ENCODE data around the gene SLC29A2.

The SLC29A2 gene

GRCh38 chr11:66317723-66318599, 53.6 kb downstream of the SLC29A2 start:
- Histone ChIP-seq H3K9me3 (ENCODE audit: control extremely low read depth in 1 of 5, control insufficient read depth in 4 of 5, insufficient read depth in 2 of 5, low read depth in 1 of 5, low read length in 4 of 5) (no peaks in the 10 kb centered on the region), H3K27ac (ENCODE audit: insufficient read depth in 1 of 2, low read depth in 1 of 2, low read length in 2 of 2, poor library complexity in 1 of 2, severe bottlenecking in 2 of 2) (peak overlapping the region in 1 of 2 experiments; percentile 58), H3K36me3 (ENCODE audit: control insufficient read depth in 4 of 4, insufficient read depth in 4 of 4, low read length in 3 of 4) (no peaks in the 10 kb centered on the region), H3K4me3 (ENCODE audit: control insufficient read depth in 1 of 7, extremely low read depth in 1 of 7, insufficient read depth in 4 of 7, low read depth in 2 of 7, low read length in 6 of 7) (peak overlapping the region in 5 of 7 experiments; percentile 9 to 65 (median 43)), H3K27me3 (replicated peaks in 2 of 5; ENCODE audit: control insufficient read depth in 4 of 5, insufficient read depth in 5 of 5, low read length in 4 of 5) (no peaks in the 10 kb centered on the region), H3K4me1 (ENCODE audit: control extremely low read depth in 1 of 4, control insufficient read depth in 4 of 4, insufficient read depth in 4 of 4, low read length in 3 of 4) (peaks cover 11 to 46% (median 40%) of the 10 kb centered on the region in 4 experiments)
- CTCF ChIA-PET, result interaction anchor here (0.6 to 3.4 kb wide), 5 partner anchors 9 to 71 kb away, joined by 3 to 14 read pairs (median 7); no protein-coding TSS in a partner anchor
- WGBS (ENCODE audit: insufficient coverage), result 23% methylated on average over 12 of the region's 16 CpGs
- DNase-seq, result peak; percentile 64 to 83 (median 76)
- POLR2A ChIA-PET, result no interaction called here

- H3K36me3 ChIP-seq (ENCODE audit: control insufficient read depth in 4 of 4, insufficient read depth in 4 of 4, low read length in 3 of 4), result no peaks in the 10 kb centered on the region
- ChIA-PET CTCF (interaction anchor here (0.6 to 3.4 kb wide), 6 partner anchors 9 to 72 kb away, joined by 3 to 14 read pairs (median 5); no protein-coding TSS in a partner anchor), POLR2A (interaction anchor here (0.7 kb wide), 1 partner anchor 27 kb away, joined by 3 read pairs; no protein-coding TSS in a partner anchor)
- H3K27me3 ChIP-seq (replicated peaks in 2 of 5; ENCODE audit: control insufficient read depth in 4 of 5, insufficient read depth in 5 of 5, low read length in 4 of 5), result no peaks in the 10 kb centered on the region
- WGBS (ENCODE audit: insufficient coverage), result 2% methylated on average over 8 of the region's 14 CpGs
- peak overlapping the region in 5 of 7 experiments; percentile 9 to 65 (median 43) for H3K4me3 ChIP-seq (ENCODE audit: control insufficient read depth in 1 of 7, extremely low read depth in 1 of 7, insufficient read depth in 4 of 7, low read depth in 2 of 7, low read length in 6 of 7)
- peaks cover 11 to 49% (median 43%) of the 10 kb centered on the region in 4 experiments for H3K4me1 ChIP-seq (ENCODE audit: control extremely low read depth in 1 of 4, control insufficient read depth in 4 of 4, insufficient read depth in 4 of 4, low read length in 3 of 4)
- H3K27ac ChIP-seq (ENCODE audit: insufficient read depth in 1 of 2, low read depth in 1 of 2, low read length in 2 of 2, poor library complexity in 1 of 2, severe bottlenecking in 2 of 2), result peak overlapping the region in 1 of 2 experiments; percentile 58
- DNase-seq, result peak; percentile 36 to 61 (median 55)
- H3K9me3 ChIP-seq (ENCODE audit: control extremely low read depth in 1 of 5, control insufficient read depth in 4 of 5, insufficient read depth in 2 of 5, low read depth in 1 of 5, low read length in 4 of 5), result no peaks in the 10 kb centered on the region
Measured at GRCh38 chr11:66317322-66317722, 54.2 kb downstream of the SLC29A2 start.

GRCh38 chr11:66316849-66317251, 54.7 kb downstream of the SLC29A2 start, which contains the start of gene CD248:
Gene CD248 (minus strand): TSS chr11:66317044. CDS start chr11:66317027, 17 bp downstream.
- ChIA-PET POLR2A (interaction anchor here (0.7 kb wide), 1 partner anchor 27 kb away, joined by 3 read pairs; no protein-coding TSS in a partner anchor), CTCF (interaction anchor here (0.8 to 3.4 kb wide), 4 partner anchors 10 to 40 kb away, joined by 3 to 14 read pairs (median 7); no protein-coding TSS in a partner anchor)
- peak within 1 kb of the TSS in 1 of 2 experiments; percentile 58 for H3K27ac ChIP-seq (ENCODE audit: insufficient read depth in 1 of 2, low read depth in 1 of 2, low read length in 2 of 2, poor library complexity in 1 of 2, severe bottlenecking in 2 of 2)
- H3K9me3 ChIP-seq (ENCODE audit: control extremely low read depth in 1 of 5, control insufficient read depth in 4 of 5, insufficient read depth in 2 of 5, low read depth in 1 of 5, low read length in 4 of 5), result no peaks in the 10 kb centered on the region
- H3K36me3 ChIP-seq (ENCODE audit: control insufficient read depth in 4 of 4, insufficient read depth in 4 of 4, low read length in 3 of 4), result no peaks in the 10 kb centered on the region
- H3K4me3 ChIP-seq (ENCODE audit: control insufficient read depth in 1 of 7, extremely low read depth in 1 of 7, insufficient read depth in 4 of 7, low read depth in 2 of 7, low read length in 6 of 7), result peak within 1 kb of the TSS in 5 of 7 experiments; percentile 9 to 65 (median 43)
- WGBS (ENCODE audit: insufficient coverage), result 15% methylated on average over 11 of the region's 29 CpGs
- peak in 1 of 3 donors; percentile 27 for DNase-seq
- H3K4me1 ChIP-seq (ENCODE audit: control extremely low read depth in 1 of 4, control insufficient read depth in 4 of 4, insufficient read depth in 4 of 4, low read length in 3 of 4), result peaks cover 11 to 53% (median 47%) of the 10 kb centered on the region in 4 experiments
- no peaks in the 10 kb centered on the region for H3K27me3 ChIP-seq (replicated peaks in 2 of 5; ENCODE audit: control insufficient read depth in 4 of 5, insufficient read depth in 5 of 5, low read length in 4 of 5)

GRCh38 chr11:66315921-66316811, 55.4 kb downstream of the SLC29A2 start:
- Histone ChIP-seq H3K27me3 (replicated peaks in 2 of 5; ENCODE audit: control insufficient read depth in 4 of 5, insufficient read depth in 5 of 5, low read length in 4 of 5) (no peaks in the 10 kb centered on the region), H3K4me3 (ENCODE audit: control insufficient read depth in 1 of 7, extremely low read depth in 1 of 7, insufficient read depth in 4 of 7, low read depth in 2 of 7, low read length in 6 of 7) (peak overlapping the region in 1 of 7 experiments; percentile 65), H3K27ac (ENCODE audit: insufficient read depth in 1 of 2, low read depth in 1 of 2, low read length in 2 of 2, poor library complexity in 1 of 2, severe bottlenecking in 2 of 2) (no peak overlapping the region), H3K9me3 (ENCODE audit: control extremely low read depth in 1 of 5, control insufficient read depth in 4 of 5, insufficient read depth in 2 of 5, low read depth in 1 of 5, low read length in 4 of 5) (no peaks in the 10 kb centered on the region), H3K36me3 (ENCODE audit: control insufficient read depth in 4 of 4, insufficient read depth in 4 of 4, low read length in 3 of 4) (no peaks in the 10 kb centered on the region), H3K4me1 (ENCODE audit: control extremely low read depth in 1 of 4, control insufficient read depth in 4 of 4, insufficient read depth in 4 of 4, low read length in 3 of 4) (peaks cover 11 to 58% (median 50%) of the 10 kb centered on the region in 4 experiments)
- 92% methylated on average over 52 of the region's 52 CpGs for WGBS (ENCODE audit: insufficient coverage)
- DNase-seq, result no peak
- CTCF ChIA-PET, result interaction anchor here (0.8 to 3.4 kb wide), 4 partner anchors 11 to 39 kb away, joined by 3 to 14 read pairs (median 7); no protein-coding TSS in a partner anchor
- POLR2A ChIA-PET, result no interaction called here

- 94% methylated on average over 14 of the region's 14 CpGs for WGBS (ENCODE audit: insufficient coverage)
- no peaks in the 10 kb centered on the region for H3K27me3 ChIP-seq (replicated peaks in 2 of 5; ENCODE audit: control insufficient read depth in 4 of 5, insufficient read depth in 5 of 5, low read length in 4 of 5)
- ChIA-PET CTCF (interaction anchor here (3.4 kb wide), 1 partner anchor 17 kb away, joined by 14 read pairs; no protein-coding TSS in a partner anchor), POLR2A (no interaction called here)
- H3K4me3 ChIP-seq (ENCODE audit: control insufficient read depth in 1 of 7, extremely low read depth in 1 of 7, insufficient read depth in 4 of 7, low read depth in 2 of 7, low read length in 6 of 7), result no peak overlapping the region
- H3K36me3 ChIP-seq (ENCODE audit: control insufficient read depth in 4 of 4, insufficient read depth in 4 of 4, low read length in 3 of 4), result no peaks in the 10 kb centered on the region
- H3K27ac ChIP-seq (ENCODE audit: insufficient read depth in 1 of 2, low read depth in 1 of 2, low read length in 2 of 2, poor library complexity in 1 of 2, severe bottlenecking in 2 of 2), result no peak overlapping the region
- H3K9me3 ChIP-seq (ENCODE audit: control extremely low read depth in 1 of 5, control insufficient read depth in 4 of 5, insufficient read depth in 2 of 5, low read depth in 1 of 5, low read length in 4 of 5), result no peaks in the 10 kb centered on the region
- peaks cover 11 to 58% (median 50%) of the 10 kb centered on the region in 4 experiments for H3K4me1 ChIP-seq (ENCODE audit: control extremely low read depth in 1 of 4, control insufficient read depth in 4 of 4, insufficient read depth in 4 of 4, low read length in 3 of 4)
- DNase-seq, result no peak
Measured at GRCh38 chr11:66315498-66315885, 56.1 kb downstream of the SLC29A2 start.

GRCh38 chr11:66314561-66315497, 56.7 kb downstream of the SLC29A2 start:
- WGBS (ENCODE audit: insufficient coverage), result over 99% methylated on average over 17 of the region's 17 CpGs
- Histone ChIP-seq H3K4me1 (ENCODE audit: control extremely low read depth in 1 of 4, control insufficient read depth in 4 of 4, insufficient read depth in 4 of 4, low read length in 3 of 4) (peaks cover 11 to 58% (median 50%) of the 10 kb centered on the region in 4 experiments), H3K36me3 (ENCODE audit: control insufficient read depth in 4 of 4, insufficient read depth in 4 of 4, low read length in 3 of 4) (no peaks in the 10 kb centered on the region), H3K27me3 (replicated peaks in 2 of 5; ENCODE audit: control insufficient read depth in 4 of 5, insufficient read depth in 5 of 5, low read length in 4 of 5) (no peaks in the 10 kb centered on the region), H3K4me3 (ENCODE audit: control insufficient read depth in 1 of 7, extremely low read depth in 1 of 7, insufficient read depth in 4 of 7, low read depth in 2 of 7, low read length in 6 of 7) (no peak overlapping the region), H3K9me3 (ENCODE audit: control extremely low read depth in 1 of 5, control insufficient read depth in 4 of 5, insufficient read depth in 2 of 5, low read depth in 1 of 5, low read length in 4 of 5) (no peaks in the 10 kb centered on the region), H3K27ac (ENCODE audit: insufficient read depth in 1 of 2, low read depth in 1 of 2, low read length in 2 of 2, poor library complexity in 1 of 2, severe bottlenecking in 2 of 2) (no peak overlapping the region)
- no peak for DNase-seq
- ChIA-PET POLR2A (no interaction called here), CTCF (interaction anchor here (3.4 to 6.2 kb wide), 3 partner anchors 11 to 27 kb away, joined by 14 to 52 read pairs (median 44); partner anchors contain the start of gene BRMS1)

Data from common myeloid progenitor, CD34-positive (primary cell).